ENCODE measurements around the gene ATP9B.
"Not testable (repeated sequence)": the region's sequence is repeated elsewhere in the genome, so short reads cannot be mapped to it uniquely, and the experiment has no call there.

The ATP9B gene

GRCh38 chr18:79372991-79373390 lies 303.8 kb downstream of the ATP9B start:
- Histone ChIP-seq H3K9me3 (replicated peaks in 1 of 11) (no peaks in the 10 kb centered on the region), H3K4me3 (no peak overlapping the region), H3K4me2 (no peak overlapping the region), H3K27me3 (no peaks in the 10 kb centered on the region), H3K36me3 (peaks cover 0 to 29% (median 9%) of the 10 kb centered on the region in 11 experiments; a peak in 14 of 22 replicates), H3K4me1 (peaks cover 22 to 36% (median 30%) of the 10 kb centered on the region in 10 experiments), H4K20me1 (peaks cover 0 to 11% (median 0%) of the 10 kb centered on the region in 11 experiments; a peak in 4 of 22 replicates), H3K27ac (no peak overlapping the region), H3K9ac (no peak overlapping the region)
- TF ChIP-seq Cebpa-rat (IDR thresholded peaks at IDR 0.05): no peak

- no peaks in the 10 kb centered on the region for H3K9me3 ChIP-seq (replicated peaks in 1 of 11)
- peaks cover 0 to 36% (median 10%) of the 10 kb centered on the region in 11 experiments; a peak in 14 of 22 replicates for H3K36me3 ChIP-seq
- H3K9ac ChIP-seq: no peak overlapping the region
- H4K20me1 ChIP-seq: peaks cover 0 to 15% (median 0%) of the 10 kb centered on the region in 11 experiments; a peak in 3 of 22 replicates
- H3K4me1 ChIP-seq: peaks cover 15 to 29% (median 22%) of the 10 kb centered on the region in 10 experiments
- no peak overlapping the region for H3K27ac ChIP-seq
- no peak overlapping the region for H3K4me3 ChIP-seq
- TF ChIP-seq Cebpa-rat (IDR thresholded peaks at IDR 0.05): no peak
- no peak overlapping the region for H3K4me2 ChIP-seq
- no peaks in the 10 kb centered on the region for H3K27me3 ChIP-seq
These were observed 304.5 kb downstream of the ATP9B start for GRCh38 chr18:79373736-79374135.

DNA sequence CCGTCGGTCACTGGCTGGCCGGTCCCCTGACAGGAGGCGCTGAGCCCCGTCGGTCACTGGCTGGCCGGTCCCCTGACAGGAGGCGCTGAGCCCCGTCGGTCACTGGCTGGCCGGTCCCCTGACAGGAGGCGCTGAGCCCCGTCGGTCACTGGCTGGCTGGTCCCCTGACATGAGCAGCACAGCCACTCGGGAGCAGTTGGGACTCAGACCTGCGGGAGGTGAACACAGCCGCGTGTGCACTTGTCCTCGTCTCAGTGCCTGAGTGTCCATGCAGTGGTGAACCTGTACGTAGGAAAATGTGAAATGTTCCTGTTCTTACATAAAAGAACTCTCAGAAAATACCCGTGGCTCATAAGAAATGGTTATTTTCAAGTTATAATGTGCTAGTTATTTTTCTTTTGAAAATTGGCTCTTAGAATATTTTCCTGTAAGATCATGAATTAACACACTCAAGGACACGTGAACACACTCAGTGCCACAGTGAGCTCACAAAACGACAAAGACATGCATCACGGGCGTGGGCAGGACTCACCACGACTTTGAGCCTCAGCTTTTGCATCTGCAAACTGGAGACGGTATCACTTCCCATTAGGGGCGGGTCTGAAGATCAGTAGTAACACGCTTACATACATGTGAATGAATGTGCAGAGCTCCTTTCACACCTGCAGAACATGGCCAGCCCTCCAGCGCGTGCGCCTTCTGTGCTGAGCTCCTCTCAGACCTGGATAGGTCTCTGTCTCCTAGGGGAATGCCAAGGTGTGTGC lies 305.4 kb downstream of the ATP9B start:
- H3K27me3 ChIP-seq: no peaks in the 10 kb centered on the region
- H3K4me3 ChIP-seq: no peak overlapping the region
- no peaks in the 10 kb centered on the region for H3K9me3 ChIP-seq (replicated peaks in 1 of 11)
- H3K9ac ChIP-seq: no peak overlapping the region
- no peak overlapping the region for H3K27ac ChIP-seq
- H3K4me2 ChIP-seq: no peak overlapping the region
- peaks cover 0 to 21% (median 3%) of the 10 kb centered on the region in 11 experiments; a peak in 7 of 22 replicates for H4K20me1 ChIP-seq
- TF ChIP-seq Cebpa-rat (IDR thresholded peaks at IDR 0.05): no peak
- H3K36me3 ChIP-seq: peaks cover 0 to 36% (median 10%) of the 10 kb centered on the region in 11 experiments; a peak in 14 of 22 replicates
- H3K4me1 ChIP-seq: peaks cover 16 to 24% (median 19%) of the 10 kb centered on the region in 10 experiments

- no peak for TF ChIP-seq Cebpa-rat (IDR thresholded peaks at IDR 0.05)
- Histone ChIP-seq H3K9me3 (replicated peaks in 1 of 11) (no peaks in the 10 kb centered on the region), H3K4me3 (no peak overlapping the region), H3K27me3 (no peaks in the 10 kb centered on the region), H3K9ac (no peak overlapping the region), H3K27ac (no peak overlapping the region), H3K36me3 (peaks cover 0 to 36% (median 10%) of the 10 kb centered on the region in 11 experiments; a peak in 14 of 22 replicates), H3K4me1 (peaks cover 13 to 19% (median 17%) of the 10 kb centered on the region in 10 experiments), H3K4me2 (no peak overlapping the region), H4K20me1 (peaks cover 0 to 31% (median 11%) of the 10 kb centered on the region in 11 experiments; a peak in 15 of 22 replicates)
These were observed 306.4 kb downstream of the ATP9B start for GRCh38 chr18:79375441-79376154.

GRCh38 chr18:79376661-79377060 lies 307.5 kb downstream of the ATP9B start:
- Histone ChIP-seq H3K4me1 (peaks cover 3 to 10% (median 8%) of the 10 kb centered on the region in 10 experiments), H3K36me3 (peaks cover 0 to 36% (median 10%) of the 10 kb centered on the region in 11 experiments; a peak in 14 of 22 replicates), H4K20me1 (peaks cover 0 to 41% (median 13%) of the 10 kb centered on the region in 11 experiments; a peak in 15 of 22 replicates)
- not testable (repeated sequence) for H3K27me3 ChIP-seq; H3K9me3 ChIP-seq (replicated peaks in 1 of 11); H3K4me2 ChIP-seq; H3K27ac ChIP-seq; H3K4me3 ChIP-seq; H3K9ac ChIP-seq

DNA sequence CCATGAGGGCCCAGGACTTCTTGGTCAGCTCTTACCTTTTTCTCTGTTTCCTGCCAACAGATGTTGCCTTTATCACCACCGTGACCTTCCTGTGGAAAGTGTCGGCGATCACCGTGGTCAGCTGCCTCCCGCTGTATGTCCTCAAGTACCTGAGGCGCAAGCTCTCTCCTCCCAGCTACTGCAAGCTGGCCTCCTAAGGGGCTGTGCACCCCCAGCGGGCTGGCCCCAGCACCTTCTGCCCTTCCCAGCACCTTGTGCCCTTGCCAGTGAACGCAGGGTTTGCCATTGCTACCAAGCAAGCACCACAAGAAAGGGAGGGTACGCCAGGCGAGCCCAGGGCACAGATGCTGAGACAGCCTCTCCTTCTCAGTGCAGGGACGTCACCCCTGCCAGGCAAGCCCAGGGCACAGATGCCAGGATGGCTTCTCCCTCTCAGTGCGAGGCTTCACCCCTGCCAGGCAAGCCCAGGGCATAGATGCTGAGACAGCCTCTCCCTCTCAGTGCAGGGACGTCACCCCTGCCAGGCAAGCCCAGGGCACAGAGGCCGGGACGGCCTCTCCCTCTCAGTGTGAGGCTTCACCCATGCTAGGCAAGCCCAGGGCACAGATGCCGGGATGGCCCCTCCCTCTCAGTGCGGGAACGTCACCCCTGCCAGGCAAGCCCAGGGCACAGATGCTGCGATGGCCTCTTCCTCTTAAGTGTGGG lies 308.1 kb downstream of the ATP9B start:
- no peak for TF ChIP-seq Cebpa-rat (IDR thresholded peaks at IDR 0.05)
- H3K4me3 ChIP-seq: no peak overlapping the region
- H3K36me3 ChIP-seq: peaks cover 0 to 36% (median 10%) of the 10 kb centered on the region in 11 experiments; a peak in 14 of 22 replicates
- H3K4me2 ChIP-seq: no peak overlapping the region
- no peak overlapping the region for H3K27ac ChIP-seq
- H4K20me1 ChIP-seq: peaks cover 0 to 48% (median 13%) of the 10 kb centered on the region in 11 experiments; a peak in 15 of 22 replicates
- H3K4me1 ChIP-seq: peaks cover 0 to 7% (median 4%) of the 10 kb centered on the region in 10 experiments; a peak in 9 of 20 replicates
- no peaks in the 10 kb centered on the region for H3K9me3 ChIP-seq (replicated peaks in 1 of 11)
- no peak overlapping the region for H3K9ac ChIP-seq
- no peaks in the 10 kb centered on the region for H3K27me3 ChIP-seq

- Histone ChIP-seq H3K4me2 (peak overlapping the region in 8 of 11 experiments; percentile 21 to 85 (median 45); a peak in 12 of 22 replicates), H3K9ac (no peak overlapping the region), H3K9me3 (replicated peaks in 1 of 11) (no peaks in the 10 kb centered on the region), H3K4me1 (peaks cover 0 to 7% (median 4%) of the 10 kb centered on the region in 10 experiments; a peak in 9 of 20 replicates), H3K27ac (no peak overlapping the region), H3K27me3 (no peaks in the 10 kb centered on the region), H4K20me1 (peaks cover 0 to 61% (median 13%) of the 10 kb centered on the region in 11 experiments; a peak in 15 of 22 replicates), H3K4me3 (no peak overlapping the region), H3K36me3 (peaks cover 0 to 35% (median 10%) of the 10 kb centered on the region in 11 experiments; a peak in 14 of 22 replicates)
- TF ChIP-seq Cebpa-rat (IDR thresholded peaks at IDR 0.05): no peak
These were observed 309.5 kb downstream of the ATP9B start for GRCh38 chr18:79378536-79379250.

DNA sequence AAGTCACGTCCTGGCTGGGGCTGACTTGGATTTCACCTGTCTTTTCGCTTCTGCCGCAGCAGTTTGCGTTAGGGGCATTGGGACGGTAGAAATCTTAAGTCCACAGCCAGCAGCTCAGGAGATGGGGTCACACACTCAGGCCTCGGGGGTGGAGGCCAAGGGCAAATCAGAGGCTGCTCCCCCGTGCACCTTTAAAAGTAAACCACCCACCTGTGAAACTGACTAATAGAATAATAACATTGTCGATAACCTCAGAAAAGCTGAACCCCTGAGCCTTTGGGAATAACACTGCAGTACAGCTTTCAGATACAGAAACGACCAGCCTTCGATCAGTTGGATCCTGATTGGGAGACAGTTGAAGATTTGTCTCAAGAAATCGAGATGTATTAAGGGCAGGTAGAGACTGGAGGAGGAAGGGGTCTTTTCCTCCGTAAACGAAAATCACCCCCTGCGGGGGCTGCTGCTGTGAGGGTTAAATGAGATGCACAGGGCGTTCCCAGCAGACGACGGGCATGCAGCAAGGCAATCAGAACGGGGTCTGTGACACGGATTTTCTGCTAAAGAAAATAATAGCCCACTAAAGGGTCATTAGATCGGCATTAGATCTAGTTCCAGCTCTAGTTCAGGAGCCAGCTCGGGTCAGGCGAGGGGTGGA lies 310.2 kb downstream of the ATP9B start:
- Histone ChIP-seq H3K4me2 (peak overlapping the region in 9 of 11 experiments; percentile 21 to 85 (median 37); a peak in 13 of 22 replicates), H3K27ac (no peak overlapping the region), H3K9me3 (replicated peaks in 1 of 11) (no peaks in the 10 kb centered on the region), H3K36me3 (peaks cover 0 to 30% (median 10%) of the 10 kb centered on the region in 11 experiments; a peak in 14 of 22 replicates), H4K20me1 (peaks cover 0 to 68% (median 13%) of the 10 kb centered on the region in 11 experiments; a peak in 15 of 22 replicates), H3K4me1 (peaks cover 0 to 7% (median 4%) of the 10 kb centered on the region in 10 experiments; a peak in 9 of 20 replicates), H3K4me3 (no peak overlapping the region), H3K9ac (no peak overlapping the region), H3K27me3 (no peaks in the 10 kb centered on the region)
- no peak for TF ChIP-seq Cebpa-rat (IDR thresholded peaks at IDR 0.05)
